Middle frontal gyrus (tissue), 1 donor: ENCODE data around the gene RHOD.

ENCODE experiments used
- DNase-seq: peaks from one replicate; pipeline ENCODE4 v3.0.0-alpha.2; 2015; ENCODE audit warnings: low spot score; ENCODE audit errors: extremely low spot score

Gene RHOD, protein sequence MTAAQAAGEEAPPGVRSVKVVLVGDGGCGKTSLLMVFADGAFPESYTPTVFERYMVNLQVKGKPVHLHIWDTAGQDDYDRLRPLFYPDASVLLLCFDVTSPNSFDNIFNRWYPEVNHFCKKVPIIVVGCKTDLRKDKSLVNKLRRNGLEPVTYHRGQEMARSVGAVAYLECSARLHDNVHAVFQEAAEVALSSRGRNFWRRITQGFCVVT

DNA sequence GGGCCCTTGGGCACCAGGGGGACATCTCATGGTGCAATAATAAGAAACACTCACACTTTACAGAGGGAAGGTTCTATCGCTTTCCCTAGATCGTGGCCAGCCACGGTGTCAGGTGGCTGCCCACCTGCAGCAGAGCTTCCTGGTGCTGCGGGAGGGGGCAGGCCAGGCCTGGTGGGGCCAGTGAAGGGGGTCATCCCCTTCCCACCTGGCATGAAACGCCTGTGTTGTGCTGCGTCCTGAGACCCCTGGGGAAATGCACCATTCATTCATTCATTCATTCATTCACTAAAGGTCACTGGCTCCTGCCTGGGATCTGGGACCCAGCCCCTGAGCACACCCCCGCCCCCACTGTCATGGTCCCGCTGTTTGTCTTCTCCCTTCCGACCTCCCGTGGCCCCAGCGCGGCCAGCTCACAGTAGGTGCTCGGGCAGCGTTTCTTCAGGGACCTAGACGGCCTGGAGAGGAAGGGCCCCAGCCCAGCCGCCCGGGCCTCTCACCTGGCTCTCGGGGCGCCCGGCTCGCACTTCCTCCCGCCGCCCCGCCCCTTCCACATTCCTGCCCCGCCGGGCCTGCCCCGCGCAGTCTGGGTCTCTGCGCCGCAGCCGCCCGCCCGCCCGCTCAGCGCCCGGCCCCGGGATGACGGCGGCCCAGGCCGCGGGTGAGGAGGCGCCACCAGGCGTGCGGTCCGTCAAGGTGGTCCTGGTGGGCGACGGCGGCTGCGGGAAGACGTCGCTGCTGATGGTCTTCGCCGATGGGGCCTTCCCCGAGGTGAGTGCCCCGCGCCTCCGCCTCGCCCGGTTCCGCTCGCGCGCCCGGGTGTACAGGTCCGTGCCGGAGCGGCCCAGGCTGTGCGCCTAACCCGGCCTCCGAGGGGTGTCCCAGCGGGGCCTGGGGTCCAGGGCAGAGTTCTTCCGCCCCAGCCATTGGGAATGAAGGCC, at the start of gene RHOD:
TSS of gene RHOD (plus strand) at position 581 of the 938 bp plus-strand sequence. CDS start at position 637, 56 bp downstream.
- DNase-seq = no peak

DNA sequence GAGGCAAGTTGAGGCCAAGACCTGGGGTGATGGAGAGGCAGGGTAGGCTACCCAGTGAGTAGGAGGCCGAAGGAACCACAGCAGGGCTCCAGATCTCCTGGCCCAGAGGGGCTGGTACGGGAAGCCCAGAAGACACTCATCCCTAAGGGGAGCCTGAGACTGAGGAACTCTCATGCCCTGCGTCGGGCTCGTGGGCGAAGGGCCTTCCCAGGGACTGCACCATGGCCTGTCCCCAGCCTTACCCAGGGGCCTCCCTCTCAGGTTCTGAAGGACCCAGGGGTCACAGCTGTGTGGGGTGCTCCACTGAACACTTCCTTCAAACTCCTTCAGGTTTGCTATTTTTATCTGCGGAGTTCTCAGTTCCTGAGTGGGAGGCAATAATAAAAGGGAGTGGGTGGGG, 49.5 kb upstream of the RHOD start:
- DNase-seq = no peak

DNA sequence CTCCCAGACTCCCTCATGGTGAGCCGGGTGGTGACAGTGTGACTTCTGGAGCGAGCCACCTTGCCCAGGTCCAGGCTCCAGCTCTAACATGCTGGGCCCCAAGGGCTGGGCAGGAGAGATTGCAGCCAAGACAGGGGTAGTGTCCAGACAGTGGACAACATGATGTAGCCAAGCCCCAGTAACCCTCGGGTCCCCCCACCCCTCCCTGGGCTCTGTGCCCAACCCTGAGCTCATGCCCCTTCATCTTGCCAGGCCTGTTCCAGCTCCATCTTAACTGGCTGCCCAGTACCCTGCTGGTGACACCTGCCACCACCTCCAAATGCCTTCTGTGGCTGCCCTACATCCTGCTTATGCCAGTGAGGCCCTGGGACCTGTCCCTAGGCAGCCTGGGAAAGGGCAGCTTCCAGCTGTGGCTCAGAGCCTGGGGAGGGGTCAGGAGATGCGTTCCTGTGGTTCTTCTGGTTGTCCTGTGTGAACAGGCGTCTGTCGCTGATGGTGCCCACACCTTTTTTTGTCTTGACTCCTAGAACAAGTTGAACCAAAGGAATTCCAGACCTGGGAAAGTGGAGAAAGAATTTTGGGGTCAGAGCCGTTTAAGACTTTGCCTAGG, 46.2 kb upstream of the RHOD start:
- DNase-seq = no peak

DNA sequence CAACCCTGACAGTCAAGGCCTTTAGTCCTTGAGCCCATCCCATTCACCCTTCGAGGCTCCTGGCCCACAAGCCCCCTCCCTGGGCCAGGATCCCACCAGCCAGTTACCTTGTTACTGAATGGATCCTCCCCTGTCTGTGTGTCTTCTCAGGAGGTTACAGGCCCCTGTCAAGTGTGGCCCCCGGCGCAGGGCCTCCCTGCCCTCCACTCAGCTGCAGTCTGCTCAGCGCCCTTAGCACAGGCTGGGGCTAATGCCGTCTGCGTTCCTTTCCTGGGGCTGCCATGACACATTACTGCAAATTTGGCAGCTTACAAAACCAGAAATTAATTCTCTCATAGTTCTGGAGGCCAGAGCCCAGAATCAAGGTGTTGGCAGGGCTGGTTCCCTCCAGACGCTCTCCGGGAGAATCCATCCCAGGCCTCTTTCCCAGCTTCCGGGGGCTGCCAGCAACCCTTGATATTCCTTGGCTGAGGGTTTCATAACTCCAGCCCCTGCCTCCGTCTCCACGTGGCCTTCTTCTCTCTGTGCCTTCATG, 43.1 kb upstream of the RHOD start:
- DNase-seq = no peak

DNA sequence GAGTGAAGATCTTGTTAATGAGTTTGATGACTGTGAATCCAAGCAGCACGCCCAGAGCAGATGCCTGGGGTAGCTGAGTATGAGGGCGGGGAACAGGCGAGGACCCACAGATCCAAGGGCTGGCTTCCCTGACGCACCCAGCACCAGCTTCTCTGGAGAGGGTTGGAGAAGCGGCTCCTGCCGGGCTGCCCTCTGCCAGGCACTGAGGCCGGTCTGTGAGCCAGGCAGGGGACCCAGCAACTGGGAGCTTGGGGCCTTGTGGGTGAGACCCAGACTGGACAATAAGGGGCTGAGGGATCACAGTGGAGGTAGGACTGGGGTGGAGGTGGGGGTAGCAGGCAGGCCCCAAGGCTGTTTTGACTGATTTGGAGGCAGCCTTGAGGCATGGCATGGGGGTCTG, 42.3 kb upstream of the RHOD start:
- DNase-seq = no peak

DNA sequence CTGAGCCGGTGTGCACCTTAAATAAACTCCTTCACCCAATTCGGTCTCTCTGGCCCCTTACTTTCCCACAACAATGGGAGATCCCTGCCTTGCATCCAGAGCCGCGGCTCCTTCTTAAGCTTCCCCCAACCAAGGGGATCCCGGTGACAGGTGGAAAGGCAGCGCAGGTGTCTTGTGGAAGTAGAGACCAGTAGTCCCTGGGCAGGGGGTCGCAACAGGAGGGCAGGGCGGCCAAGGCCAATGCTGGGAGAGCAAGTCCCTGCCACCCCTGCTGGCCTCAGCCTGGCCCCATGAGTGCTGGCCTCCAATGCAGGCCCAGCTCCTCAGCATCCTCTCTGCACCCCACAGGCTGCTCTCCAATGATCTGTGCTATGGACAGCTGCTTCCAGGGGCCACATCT, 41.6 kb upstream of the RHOD start:
- no peak for DNase-seq

DNA sequence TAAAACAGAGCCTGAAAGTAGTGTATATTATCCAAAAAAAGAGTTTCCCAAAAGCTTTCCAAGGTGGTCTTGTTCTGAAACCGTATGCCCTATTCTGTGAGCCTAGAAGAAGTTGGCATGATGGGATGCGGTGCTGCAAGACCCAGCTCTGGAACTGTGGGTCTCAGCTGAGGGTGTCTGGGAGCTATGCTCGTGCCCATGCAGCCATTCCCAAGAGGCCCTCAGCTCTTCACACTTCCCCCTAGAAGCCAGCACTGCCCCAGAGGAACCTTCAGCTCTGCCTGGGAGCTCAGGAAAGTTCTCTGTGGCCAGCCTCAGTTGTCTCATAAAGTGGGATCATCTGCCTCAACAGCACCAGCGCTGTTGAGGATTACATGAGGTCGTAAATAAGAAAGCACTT, 40.1 kb upstream of the RHOD start:
- DNase-seq = no peak

DNA sequence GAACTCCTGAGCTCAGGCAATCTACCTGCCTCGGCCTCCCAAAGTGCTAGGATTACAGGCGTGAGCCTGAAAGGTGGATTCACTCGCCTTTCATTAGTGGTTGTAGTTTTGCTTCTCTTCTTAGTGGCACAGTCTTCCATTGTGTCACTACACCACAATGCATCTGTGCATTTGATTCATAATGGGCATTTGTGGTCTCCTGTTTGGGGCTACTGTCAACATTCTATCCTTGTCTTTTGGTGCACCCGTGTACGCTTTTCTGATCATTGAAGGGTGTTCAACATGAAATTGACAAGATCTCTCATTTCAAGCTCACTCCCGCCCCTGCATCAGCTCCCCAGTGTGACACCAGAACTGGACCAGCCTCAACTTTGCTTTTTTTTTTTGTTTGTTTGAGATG, 35.7 kb upstream of the RHOD start:
- DNase-seq = no peak

DNA sequence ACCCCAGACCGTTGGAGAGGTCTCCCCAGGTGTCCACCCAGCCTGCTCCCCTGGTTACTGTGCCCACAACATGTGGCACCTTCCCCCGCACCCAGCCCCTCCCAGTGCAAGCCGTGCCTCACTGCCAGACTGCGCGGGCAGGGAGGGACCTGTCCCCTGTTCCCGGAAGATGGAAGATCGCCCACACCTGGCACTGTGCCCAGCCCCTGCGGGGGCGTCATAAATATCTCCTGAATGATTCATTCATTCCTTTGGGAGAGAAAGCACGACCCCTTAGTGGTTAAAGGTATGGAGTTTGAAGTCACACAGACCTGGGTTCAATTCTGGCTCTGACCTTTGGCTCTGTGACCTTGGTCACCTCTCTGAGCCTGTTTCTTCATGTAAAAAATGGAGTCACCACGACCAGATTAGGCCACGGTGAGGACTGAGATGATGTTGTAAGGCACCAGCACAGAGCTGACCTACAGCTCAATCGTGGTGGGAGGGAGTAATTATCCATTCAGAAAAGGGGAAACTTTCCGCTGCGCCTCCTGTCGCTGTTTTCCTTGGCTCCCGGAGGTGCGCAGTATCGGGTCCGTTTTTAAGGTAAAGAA, 34.2 kb upstream of the RHOD start:
- peak; percentile 59 for DNase-seq

DNA sequence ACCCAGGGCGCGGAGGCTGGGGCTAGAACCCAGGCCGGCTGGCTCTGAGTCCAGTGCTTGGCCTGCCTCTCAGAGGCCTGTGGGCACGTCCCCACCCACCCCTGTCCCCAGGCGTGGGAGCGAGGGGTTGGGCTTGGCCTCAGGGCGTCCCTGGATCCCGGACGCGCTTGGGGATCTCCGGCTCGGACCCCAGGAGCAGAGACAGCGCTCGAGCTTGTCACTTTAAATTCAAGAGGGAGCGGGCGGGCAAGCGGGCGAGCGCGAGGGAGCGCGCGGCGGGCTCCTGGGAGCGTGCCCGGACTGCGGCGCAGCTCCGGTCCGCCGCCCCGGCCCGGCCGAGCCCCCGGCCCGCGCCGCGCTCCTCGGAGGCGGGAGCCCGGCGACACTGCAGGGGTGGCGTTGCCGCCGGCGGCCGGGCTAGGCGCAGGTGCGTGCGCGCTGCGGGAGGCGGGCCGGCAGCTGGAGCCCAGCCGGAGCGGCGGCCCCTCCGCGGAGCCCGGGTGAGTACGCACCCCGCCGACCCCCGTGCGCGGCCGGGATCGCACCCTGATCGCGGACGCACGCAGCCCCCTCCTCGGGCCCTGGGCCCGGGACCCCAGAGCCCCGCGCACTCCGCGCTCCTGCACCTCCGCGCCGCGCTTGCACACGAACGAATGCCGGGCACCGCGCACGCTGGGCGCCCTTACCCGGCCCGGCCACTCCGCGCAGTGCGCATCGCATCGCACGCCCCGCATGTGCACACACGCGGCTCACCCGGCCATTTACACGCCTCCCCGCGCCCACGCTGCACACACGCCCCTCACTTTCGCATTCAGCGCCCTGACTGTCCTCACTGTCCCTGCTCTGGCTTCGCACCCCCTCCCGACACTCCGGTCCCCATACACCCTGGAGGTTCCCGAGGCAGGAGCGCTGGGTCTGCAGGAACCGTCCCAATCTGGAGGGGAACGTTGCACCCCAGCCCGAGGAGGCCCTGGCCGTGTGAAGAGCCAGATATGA, 33.4 kb upstream of the RHOD start, which contains the start of gene SYT12:
TSS of gene SYT12 (plus strand) at position 174 of the 996 bp plus-strand sequence. CDS start 7,011 bp downstream, outside the sequence.
- no peak for DNase-seq

DNA sequence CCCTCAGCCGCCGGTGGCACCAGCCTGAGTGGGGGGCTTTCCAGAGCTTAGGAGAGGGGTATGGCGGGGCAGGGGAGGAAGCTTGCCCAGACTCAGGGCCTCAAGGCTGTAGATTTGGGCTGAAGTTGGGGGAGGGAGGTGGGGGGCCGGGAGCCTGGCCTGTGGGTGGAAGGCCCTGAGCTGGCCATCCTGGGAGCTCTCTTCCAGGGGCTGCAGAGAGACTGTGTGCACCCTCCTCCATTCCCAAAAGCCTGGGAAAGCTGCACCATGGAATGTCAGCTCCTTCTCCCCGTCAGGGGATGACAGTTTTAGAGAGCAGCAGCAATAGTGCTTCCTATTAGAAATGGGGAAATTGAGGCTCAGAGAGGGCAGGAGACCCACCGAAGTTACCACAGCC, 32.7 kb upstream of the RHOD start:
- no peak for DNase-seq

DNA sequence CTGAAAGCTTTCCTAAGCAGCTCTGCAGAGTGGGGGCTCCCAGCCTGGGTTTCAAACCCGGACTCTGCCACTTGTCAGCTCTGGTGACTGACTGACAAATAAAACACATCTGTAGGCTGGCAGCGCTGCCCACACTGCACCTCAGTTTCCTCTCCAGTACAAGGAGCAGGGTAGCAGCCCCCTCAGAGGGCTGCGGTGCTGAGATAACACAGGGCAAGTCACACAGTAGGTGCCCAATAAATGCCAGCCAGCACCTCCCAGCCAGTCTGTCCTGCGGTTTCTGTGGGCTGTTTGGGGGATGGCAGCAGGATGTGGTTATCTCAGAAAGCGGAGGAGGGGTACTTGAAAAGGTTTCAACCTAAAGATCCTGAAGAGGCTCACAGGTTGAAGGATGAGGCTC, 32.2 kb upstream of the RHOD start:
- DNase-seq = no peak

DNA sequence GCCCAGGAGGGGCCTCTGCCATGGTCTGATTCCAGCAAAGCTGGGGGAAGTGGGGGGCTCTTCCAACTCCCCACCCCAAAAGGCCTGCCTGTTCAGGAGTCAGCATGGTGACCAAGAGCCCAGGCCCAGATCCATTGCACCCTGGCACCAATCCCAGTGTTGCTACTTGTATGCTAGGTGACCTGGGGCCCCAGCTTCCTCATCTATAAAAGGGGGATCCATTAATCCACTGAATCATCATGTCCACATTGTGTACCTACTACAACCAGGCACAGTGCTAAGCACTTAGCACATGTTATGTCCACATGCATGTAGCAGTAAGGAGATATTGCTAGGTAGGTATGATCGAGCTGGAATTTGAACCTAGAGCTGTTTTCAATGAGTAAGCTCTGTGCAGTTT, 31.7 kb upstream of the RHOD start:
- DNase-seq = no peak

DNA sequence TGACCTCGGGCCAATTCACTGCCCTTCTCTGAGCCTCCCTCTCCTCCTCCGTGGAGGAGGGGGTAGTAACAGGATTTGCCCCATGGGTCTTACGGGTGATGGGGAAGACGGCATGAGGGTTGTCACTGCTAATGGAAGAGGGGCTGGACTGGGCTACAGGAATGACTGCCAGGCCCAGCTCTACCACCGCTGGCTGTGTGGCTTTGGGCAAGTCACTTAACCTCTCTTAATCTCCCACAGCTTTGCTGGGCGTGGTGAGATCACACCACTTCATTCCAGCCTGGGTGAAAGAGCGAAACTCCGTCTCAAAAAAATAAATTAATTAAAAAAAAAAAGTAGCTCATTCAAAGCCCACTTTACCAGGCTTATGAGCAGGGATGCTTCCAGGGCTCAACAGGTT, 30.9 kb upstream of the RHOD start:
- DNase-seq = no peak

DNA sequence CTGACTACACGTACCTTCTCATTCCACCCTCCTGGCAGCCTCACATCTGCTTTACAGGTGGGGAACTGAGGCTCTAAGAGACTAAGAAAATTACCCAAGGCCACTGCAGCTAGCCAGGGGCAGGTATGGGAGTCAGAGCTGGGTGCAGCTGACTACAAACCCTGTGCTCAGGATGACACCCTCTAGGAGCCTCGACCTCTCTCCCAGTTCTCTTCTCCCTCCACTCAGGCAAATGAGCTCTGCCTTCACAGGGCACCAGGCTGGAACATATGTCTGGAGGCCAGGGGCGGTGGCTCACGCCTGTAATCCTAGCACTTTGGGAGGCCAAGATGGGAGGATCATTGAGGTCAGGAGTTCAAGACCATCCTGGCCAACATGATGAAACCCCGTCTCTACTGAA, 29.7 kb upstream of the RHOD start:
- no peak for DNase-seq

DNA sequence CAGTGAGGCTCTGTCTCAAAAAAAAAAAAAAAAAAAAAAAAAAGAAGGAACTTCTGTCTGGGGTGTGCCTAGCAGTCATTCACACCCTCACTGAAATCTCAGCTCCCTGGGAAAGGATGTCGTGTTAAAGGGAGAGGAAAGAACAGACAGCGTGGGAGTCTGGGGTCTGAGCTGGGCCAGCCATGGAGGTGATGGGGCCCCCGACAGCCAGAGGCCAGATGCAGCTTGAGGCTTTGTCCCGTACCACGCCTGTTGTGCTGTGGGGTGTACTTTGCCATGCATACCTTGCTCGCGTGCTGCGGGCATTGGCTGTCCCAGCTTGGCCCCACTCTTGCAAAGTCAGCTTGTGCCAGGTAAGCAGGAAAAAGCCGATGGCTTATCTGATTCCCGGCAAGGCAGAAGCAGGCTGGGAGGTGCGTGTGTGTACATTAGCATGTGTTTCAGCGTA, 29.1 kb upstream of the RHOD start:
- no peak for DNase-seq

DNA sequence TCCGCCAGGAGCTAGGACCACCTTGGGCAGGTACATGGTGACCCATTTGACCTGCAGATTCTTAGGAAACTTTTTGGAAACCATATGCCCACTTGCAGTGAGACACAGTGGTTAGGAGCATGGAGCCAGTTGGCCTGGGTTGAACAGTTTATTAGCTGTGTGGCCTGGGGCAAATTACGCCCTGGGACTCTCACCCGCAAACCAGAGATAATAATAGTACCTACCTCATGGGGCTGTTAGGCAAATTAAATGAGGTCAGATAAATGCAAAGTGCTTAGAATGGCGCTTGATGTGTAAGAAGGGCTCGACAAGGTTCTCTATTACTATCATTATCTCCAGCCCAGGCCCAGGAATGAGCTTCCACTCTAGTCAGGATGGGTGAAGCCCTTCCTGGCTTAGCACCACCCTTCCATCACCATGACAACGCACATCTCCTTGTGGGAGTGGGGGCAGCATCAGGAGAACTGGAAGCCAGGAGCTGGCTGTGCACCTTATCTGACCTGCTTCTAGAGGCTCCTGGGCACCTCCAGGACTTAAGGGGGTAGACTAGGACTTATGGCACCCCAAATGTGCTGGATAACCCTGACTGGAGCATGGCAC, 28.6 kb upstream of the RHOD start:
- no peak for DNase-seq

DNA sequence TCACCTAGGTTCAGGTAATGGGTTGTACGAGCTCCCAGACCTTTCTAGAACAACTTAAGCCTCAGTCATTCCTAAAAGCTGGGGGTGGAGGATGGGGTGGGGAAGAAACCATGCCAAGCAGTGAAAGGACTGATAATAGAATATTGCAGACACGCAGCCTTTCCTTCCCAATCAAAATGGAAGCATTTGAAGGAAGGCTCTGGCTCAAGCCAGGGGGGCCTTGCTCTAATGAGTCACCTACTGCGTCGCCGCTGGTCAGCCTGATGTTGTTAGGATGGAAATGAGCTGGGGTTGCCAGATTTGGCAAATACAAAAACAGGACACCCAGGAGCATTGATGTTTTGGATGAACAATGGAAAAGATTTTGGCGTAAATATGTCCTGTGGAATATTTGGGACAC, 27.5 kb upstream of the RHOD start:
- no peak for DNase-seq

DNA sequence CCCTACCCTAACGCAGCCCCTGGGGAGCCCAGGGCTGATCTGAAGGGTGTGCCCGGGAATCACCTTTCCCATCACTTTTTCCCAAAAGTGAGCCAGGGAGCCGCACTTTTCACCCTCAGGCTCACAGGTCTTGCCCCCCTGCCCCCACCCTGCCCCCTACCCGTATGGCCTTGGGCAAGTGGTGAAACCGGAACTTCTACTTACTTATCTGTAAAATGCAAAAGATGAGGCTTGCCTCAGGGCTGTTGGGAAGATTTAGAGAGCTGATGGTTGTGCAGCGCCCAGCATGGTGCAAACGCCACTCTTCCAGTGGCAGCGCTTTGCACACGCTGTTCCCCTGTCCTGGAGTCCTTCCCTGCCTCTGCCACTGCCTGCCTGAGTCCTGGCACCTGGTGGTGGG, 25.7 kb upstream of the RHOD start:
- DNase-seq = no peak
